GM21367 (cell line): ENCODE results near the gene SLC25A36.
"Not testable (repeated sequence)": the region's sequence is repeated elsewhere in the genome, so short reads cannot be mapped to it uniquely, and the experiment has no call there.

Source experiments
- ATAC-seq: cut with Tn5 transposase; IDR thresholded peaks from one replicate; pipeline ENCODE4 v1.9.1; 2021; ENCODE audit not compliant: unreplicated experiment

Gene SLC25A36

DNA sequence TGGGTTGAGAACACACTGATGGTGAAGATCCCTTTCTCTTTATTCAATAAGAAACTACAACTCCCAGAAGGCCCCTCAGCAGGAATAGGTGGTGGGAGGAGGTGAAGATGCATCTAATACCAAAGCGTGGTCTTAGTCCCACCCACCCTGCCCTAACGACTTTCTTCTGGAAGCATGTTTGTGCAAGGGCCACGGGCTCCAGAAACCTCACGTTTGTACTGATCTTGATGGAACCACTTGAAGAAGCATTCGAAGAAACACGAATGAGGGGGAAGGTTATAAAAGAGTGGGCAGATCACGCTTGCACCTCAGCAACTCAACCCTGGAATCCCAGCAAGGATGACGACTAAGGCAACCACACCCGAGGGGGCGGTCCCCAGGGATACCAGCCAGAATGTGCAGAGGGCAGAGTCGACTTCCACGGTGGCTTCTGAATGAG lies 10.6 kb upstream of the SLC25A36 start:
- ATAC-seq, result no peak

- ATAC-seq, result no peak
Measured at GRCh38 chr3:140931801-140932200, 9.8 kb upstream of the SLC25A36 start.

DNA sequence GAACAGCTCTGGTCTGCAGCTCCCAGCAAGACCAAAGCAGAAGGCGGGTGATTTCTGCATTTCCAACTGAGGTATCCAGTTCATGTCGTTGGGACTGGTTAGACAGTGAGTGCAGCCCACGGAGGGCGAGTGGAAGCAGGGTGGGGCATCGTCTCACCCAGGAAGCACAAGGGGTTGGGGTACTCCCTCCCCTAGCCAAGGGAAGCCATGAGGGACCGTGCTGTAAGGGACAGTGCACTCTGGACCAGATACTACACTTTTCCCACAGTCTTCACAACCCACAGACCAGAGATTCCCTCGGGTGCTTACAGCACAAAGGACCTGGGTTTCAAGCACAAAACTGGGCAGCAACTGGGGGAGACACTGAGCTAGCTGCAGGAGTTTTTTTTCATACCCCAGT lies 8.5 kb upstream of the SLC25A36 start:
- no peak for ATAC-seq

DNA sequence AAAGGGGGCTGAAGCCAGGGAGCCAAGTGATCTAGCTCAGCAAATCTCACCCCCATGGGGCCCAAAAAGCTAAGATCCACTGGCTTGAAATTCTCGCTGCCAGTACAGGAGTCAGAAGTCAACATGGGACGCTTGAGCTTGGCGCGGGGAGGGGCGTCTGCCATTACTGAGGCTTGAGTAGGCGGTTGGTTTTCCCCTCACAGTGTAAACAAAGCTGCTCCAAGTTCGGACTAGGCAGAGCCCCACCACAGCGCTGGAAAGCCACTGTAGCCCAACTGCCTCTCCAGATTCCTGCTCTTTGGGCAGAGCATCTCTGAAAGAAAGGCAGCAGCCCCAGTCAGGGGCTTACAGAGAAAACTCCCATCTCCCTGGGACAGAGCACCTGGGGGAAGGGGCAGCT lies 8.1 kb upstream of the SLC25A36 start:
- no peak for ATAC-seq

GRCh38 chr3:140939305-140939704 lies 2.3 kb upstream of the SLC25A36 start:
- not testable (repeated sequence) for ATAC-seq

GRCh38 chr3:140941090-140941433 lies 574 bp upstream of the SLC25A36 start:
- no peak for ATAC-seq

- ATAC-seq, result peak; percentile 35
Measured at GRCh38 chr3:140942221-140943104, 827 bp downstream of the SLC25A36 start.

GRCh38 chr3:140943781-140944552 lies 2.3 kb downstream of the SLC25A36 start:
- ATAC-seq, result no peak

GRCh38 chr3:140948460-140949249 lies 7.0 kb downstream of the SLC25A36 start:
- ATAC-seq, result no peak

GRCh38 chr3:140950144-140950543 lies 8.5 kb downstream of the SLC25A36 start:
- ATAC-seq, result no peak

DNA sequence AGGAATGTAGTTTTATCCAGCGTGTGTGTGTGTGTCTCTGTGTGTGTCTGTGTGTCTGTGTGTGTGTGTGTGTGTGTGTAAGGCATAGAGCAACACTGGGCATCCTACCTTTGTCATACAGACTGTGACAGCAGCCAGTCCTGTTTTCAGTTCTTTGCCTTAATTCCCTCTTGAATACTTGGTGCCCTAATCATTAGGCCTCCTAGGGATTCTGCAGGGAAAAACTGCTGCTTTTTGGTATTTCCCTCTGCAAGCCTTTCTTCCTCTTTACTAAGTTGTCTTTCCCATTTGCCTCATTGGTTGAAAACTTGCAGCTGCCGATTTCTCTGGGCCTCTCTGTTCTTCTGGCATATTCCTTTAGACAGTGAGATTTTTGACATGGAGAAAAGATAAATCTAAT lies 9.2 kb downstream of the SLC25A36 start:
- ATAC-seq, result no peak

DNA sequence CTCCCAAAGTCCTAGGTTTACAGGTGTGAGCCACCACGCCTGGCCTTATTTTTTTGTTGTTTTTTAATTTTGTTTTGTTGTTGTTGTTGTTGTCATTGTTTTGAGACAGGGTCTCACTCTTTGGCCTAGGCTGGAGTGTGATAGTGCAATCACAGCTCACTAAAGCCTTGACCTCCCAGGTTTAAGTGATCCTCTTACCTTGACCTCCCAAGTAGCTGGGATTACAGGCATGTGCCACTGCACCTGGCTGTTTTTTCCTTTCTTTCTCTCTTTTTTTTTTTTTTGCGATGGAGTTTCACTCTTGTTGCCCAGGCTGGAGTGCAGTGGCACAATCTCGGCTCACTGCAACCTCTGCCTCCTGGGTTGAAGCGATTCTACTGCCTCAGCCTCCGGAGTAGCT lies 10.1 kb downstream of the SLC25A36 start:
- ATAC-seq, result not testable (repeated sequence)

DNA sequence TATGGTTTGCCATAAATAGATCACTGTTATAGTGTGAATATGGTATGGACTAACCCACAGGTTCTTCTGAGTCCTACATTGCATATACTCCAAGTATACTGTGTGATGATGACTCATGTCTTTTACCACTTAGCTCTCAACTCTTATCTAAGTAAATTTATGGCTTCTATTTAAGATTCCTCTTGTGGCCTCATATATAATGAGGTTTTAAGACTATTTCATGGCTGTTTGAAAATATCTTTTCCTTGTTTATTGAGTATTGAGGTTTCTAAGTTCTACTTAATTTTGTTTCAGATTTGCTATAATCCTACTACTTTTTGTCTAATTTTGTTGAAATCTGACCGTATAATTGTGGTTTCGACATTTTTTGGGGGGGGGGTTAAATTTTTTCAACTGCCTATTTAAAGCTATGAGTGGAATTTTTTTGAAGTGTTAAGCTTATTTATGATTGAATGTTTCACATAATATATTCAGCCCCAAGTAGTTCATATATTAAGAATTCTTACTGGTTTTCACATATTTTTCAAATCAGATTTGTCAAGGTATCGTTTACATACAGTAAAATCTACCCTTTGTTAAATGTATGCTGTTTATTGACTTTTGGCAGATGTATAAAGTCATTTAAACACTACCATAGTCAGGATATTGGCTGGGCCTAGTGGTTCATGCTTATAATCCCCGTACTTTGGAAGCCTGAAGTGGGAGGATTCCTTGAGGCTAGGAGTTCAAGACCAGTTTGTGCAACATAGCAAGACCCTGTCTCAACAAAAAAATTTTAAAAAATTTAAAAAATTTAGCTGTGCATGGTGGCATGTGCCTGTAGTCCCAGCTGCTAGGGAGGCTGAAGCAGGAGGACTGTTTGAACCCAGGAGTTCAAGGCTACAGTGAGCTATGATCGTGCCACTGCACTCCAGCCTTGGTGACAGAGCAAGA lies 11.7 kb downstream of the SLC25A36 start:
- no peak for ATAC-seq

DNA sequence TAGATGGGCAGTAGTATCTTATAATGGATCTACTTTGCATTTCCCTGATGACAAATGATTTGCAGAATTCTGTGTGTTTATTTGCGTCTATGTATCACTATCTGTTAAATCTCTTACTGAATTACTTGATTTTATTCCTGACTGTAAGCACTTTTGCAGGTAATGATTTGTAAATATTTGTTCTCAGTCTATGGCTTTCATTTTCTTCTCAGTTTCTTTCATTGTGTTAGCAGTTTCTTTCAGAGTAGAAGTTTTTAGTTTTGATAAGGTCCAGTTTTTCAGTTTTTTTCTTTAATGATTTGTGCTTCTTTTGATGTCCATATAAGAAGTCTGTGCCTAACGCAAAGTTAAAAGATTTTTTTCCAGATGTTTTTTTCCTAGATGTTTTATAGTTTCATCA lies 12.9 kb downstream of the SLC25A36 start:
- ATAC-seq, result no peak

GRCh38 chr3:140955645-140956044 lies 14.0 kb downstream of the SLC25A36 start:
- ATAC-seq, result no peak

DNA sequence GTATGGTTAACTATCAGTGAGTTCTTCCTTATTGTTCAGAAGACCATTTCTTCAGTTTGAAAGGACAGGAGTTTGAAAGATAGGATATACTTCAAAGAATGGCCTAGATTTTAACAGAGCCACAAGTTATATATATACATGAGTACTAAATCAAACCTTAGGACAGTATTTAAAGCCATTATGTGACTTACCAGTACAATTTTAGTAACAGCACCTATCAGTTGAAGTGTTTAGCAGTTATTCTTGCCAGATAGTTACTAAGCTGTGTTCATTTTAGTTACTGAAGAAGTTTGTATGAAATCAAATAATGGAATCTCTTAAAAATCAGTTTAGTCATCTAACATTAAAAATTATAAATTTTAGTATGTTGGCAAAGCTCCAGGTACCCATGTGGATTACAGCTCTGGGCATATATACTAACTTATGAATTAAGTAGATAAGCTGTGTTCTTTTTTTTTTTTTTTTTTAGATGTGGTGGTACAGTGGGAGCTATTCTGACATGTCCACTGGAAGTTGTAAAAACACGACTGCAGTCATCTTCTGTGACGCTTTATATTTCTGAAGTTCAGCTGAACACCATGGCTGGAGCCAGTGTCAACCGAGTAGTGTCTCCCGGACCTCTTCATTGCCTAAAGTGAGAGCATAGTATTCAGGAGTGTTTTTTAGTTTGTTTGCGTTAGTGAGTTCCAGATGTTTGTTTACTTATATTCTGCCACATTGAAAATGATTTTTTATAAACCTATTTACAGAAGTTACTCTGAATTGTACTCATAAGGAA lies 14.6 kb downstream of the SLC25A36 start:
- ATAC-seq, result no peak

DNA sequence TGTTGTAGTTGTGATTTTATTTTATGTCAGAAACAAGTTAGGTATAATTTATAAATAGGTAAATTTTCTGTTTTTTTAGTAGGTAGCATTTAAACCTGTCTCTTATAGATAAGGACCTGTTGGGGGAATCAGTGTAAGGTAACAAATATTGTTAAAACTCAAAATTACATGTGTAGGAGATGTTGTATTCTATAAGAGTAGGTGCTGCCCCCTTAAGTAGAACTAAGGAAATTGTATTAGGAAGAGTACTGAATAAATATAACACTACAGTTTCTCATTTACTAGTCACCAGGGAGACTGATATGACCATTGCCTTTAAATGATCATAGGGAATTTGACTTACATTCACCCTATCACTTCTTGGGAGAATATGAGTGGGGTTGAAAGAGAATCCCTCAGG lies 31.2 kb downstream of the SLC25A36 start:
- ATAC-seq, result no peak

DNA sequence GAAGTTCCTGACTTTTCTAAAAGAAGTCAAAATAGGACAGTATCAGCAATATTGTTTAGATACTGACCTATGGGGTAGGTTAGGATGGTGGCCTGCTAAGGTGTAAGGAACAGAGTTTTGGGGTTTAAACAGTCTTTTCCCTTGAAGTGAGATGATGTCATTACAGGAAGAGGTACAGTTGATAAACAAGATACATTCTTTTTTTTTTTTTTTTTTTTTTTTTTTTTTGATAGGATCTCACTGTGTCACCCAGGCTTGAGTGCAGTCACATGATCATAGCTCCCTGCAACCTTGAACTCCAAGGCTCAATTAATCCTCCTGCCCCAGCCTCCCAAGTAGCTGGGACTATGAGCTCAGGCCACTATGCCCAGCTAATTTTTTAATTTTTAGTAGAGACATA lies 33.3 kb downstream of the SLC25A36 start:
- ATAC-seq, result no peak

DNA sequence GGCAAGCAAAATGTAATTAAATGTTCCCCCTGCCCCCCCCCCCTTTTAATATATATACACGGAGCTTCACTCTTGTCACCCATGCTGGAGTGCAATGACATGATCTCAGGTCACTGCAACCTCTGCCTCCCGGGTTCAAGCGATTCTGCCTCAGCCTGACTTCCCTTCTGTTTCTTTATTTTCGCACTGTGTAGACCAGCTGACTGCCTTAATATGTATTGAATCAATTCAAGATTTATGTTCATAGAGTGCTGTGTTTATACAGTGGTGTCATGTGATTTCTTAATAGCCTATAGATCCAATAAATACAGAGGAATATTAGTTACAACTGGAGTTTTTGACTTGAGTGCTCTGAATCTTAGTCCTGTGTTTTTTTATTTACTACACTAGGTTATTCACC lies 39.0 kb downstream of the SLC25A36 start:
- ATAC-seq, result no peak

GRCh38 chr3:140987792-140988191 lies 46.2 kb downstream of the SLC25A36 start:
- not testable (repeated sequence) for ATAC-seq
